Raji (cell line): ENCODE measurements around the gene CAV2.

Experiments used
- POLR2A ChIP-seq: IDR thresholded peaks from 2 replicates; pipeline ENCODE4 v1.6.1; 2011; ENCODE audit warnings: low read depth, low read length, control low read depth; ENCODE audit not compliant: insufficient read depth

CAV2 gene

GRCh38 chr7:116546916-116547315 lies 47.4 kb downstream of the CAV2 start:
- TF ChIP-seq POLR2A = no peak

- TF ChIP-seq POLR2A = no peak
Measured at GRCh38 chr7:116547347-116547746, 47.8 kb downstream of the CAV2 start.

GRCh38 chr7:116548506-116548905 lies 49.0 kb downstream of the CAV2 start:
- no peak for TF ChIP-seq POLR2A

DNA sequence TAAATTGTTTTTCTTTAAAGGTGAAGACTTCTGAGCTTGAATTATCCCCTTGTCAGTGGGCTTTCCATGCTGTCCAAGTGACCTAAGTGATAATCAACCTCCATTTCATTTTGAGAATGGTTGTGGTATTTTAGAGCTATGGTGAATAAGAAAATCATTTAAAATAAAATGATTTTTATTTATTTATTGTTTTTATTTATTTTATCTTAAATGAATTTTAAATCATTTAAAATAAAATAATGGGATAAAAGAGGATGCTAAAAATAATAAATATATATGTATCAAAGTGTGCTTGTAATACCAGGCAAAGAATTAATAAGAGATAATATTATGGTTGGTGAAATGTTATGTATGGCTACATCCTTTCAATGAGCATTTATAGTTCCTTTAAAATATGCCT lies 49.8 kb downstream of the CAV2 start:
- TF ChIP-seq POLR2A = no peak

DNA sequence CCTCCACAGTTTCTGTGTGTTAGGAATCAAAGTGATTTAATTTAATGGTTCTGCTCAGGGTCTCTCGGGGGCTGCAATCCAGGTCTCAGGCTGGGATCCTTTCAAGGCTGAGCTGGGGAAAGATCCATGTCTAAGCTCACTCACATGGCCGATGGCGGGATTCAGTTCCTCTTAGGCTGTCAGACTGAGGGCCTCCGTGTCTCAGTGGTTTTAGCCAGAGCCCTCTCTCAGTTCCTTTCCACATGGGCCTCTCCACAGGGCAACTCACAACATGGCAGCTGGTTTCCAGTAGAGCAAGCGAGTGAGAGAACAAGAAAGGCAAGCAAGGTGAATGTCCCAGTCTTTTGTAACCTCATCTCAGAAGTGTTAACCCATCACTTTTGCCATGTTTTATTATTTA lies 52.2 kb downstream of the CAV2 start:
- no peak for TF ChIP-seq POLR2A

DNA sequence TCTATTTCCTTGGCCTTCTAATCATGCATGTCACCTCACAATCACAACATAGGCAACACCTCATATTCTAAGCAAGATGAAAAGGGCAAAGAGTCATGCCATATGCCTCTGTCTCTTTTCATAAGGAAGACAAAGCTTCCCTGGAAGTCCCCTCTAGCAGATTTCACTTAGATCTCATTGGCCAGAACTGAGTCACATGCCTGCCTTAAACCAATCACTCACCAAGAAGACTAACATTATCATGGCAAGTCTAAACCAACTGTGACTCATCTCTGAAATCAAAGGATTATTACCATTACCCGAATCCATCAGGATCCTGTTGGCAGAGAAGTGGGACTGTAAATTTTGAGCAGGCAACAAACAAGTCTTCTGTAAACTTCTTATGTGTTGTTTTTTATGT lies 53.1 kb downstream of the CAV2 start:
- no peak for TF ChIP-seq POLR2A

GRCh38 chr7:116553168-116553964 lies 53.8 kb downstream of the CAV2 start:
- no peak for TF ChIP-seq POLR2A

DNA sequence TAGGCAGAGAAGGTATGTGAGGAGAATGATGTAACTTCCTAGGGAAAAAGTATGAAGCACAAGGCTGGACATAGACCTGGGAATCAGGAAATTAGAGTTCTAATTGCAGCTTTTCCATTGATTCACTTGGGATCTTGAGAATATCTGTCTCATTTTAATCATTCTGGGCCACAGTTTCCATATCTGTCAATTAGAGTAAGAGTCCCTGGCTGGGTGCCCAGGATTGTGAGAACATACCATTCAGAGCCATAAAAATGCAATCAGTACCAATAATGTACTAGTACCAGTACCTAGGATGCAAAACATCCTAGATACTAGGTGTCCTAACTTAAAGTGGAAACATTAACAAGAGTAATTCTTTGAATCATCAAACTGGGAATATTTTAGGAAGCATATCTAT lies 54.9 kb downstream of the CAV2 start:
- no peak for TF ChIP-seq POLR2A

DNA sequence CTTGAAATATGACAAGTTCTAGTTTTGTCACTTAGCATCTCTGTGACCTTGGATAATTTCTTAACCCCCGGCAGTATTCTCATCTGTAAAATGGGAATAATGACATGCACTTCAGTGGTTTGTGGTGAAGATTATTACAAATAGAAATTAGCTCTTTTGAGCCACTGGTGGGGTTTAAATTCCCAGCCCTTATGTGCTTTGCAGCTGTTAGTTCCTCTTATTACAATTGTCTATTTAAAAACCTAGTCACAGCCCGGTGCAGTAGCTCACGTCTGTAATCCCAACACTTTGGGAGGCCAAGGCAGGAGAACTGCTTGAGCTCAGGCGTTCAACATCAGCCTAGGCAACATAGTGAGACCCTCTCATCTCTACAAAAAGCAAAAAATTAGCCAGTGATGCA lies 55.4 kb downstream of the CAV2 start:
- TF ChIP-seq POLR2A = no peak

GRCh38 chr7:116557066-116557585 lies 57.6 kb downstream of the CAV2 start:
- no peak for TF ChIP-seq POLR2A

GRCh38 chr7:116557901-116558300 lies 58.4 kb downstream of the CAV2 start:
- TF ChIP-seq POLR2A = no peak
